ENCODE measurements around the gene SPTLC1. TPM values are rescaled to one million over a fixed set of nuclear protein-coding genes. Genes with fewer than 3 reads are reported as not detected.

The SPTLC1 gene
- total and polyA plus RNA-seq, 2 of the 8 experiments (the other 6 are each of a cell fraction or from before 2014, with no cell fraction given): 34.2 to 62.1 TPM

DNA sequence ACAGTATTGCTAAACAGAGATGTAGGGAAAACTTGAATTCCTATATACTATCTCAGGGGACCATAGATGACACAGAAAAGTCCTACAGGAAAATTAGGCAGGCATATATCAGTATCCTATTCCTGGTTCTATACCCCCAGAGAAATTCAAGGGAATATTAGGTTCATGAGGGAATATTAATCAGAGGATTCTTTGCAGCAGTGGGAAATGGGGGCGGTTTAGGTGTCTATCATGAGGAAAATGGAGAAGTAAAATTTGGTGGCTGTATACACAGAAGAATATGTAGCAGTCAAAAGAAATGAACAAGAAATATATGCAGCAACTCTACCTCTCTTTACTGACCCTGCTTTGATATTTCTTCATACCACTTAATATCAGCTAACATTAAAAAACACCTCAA, 20.0 kb downstream of the SPTLC1 start (continued):
- TF ChIP-seq, protein P1, sequence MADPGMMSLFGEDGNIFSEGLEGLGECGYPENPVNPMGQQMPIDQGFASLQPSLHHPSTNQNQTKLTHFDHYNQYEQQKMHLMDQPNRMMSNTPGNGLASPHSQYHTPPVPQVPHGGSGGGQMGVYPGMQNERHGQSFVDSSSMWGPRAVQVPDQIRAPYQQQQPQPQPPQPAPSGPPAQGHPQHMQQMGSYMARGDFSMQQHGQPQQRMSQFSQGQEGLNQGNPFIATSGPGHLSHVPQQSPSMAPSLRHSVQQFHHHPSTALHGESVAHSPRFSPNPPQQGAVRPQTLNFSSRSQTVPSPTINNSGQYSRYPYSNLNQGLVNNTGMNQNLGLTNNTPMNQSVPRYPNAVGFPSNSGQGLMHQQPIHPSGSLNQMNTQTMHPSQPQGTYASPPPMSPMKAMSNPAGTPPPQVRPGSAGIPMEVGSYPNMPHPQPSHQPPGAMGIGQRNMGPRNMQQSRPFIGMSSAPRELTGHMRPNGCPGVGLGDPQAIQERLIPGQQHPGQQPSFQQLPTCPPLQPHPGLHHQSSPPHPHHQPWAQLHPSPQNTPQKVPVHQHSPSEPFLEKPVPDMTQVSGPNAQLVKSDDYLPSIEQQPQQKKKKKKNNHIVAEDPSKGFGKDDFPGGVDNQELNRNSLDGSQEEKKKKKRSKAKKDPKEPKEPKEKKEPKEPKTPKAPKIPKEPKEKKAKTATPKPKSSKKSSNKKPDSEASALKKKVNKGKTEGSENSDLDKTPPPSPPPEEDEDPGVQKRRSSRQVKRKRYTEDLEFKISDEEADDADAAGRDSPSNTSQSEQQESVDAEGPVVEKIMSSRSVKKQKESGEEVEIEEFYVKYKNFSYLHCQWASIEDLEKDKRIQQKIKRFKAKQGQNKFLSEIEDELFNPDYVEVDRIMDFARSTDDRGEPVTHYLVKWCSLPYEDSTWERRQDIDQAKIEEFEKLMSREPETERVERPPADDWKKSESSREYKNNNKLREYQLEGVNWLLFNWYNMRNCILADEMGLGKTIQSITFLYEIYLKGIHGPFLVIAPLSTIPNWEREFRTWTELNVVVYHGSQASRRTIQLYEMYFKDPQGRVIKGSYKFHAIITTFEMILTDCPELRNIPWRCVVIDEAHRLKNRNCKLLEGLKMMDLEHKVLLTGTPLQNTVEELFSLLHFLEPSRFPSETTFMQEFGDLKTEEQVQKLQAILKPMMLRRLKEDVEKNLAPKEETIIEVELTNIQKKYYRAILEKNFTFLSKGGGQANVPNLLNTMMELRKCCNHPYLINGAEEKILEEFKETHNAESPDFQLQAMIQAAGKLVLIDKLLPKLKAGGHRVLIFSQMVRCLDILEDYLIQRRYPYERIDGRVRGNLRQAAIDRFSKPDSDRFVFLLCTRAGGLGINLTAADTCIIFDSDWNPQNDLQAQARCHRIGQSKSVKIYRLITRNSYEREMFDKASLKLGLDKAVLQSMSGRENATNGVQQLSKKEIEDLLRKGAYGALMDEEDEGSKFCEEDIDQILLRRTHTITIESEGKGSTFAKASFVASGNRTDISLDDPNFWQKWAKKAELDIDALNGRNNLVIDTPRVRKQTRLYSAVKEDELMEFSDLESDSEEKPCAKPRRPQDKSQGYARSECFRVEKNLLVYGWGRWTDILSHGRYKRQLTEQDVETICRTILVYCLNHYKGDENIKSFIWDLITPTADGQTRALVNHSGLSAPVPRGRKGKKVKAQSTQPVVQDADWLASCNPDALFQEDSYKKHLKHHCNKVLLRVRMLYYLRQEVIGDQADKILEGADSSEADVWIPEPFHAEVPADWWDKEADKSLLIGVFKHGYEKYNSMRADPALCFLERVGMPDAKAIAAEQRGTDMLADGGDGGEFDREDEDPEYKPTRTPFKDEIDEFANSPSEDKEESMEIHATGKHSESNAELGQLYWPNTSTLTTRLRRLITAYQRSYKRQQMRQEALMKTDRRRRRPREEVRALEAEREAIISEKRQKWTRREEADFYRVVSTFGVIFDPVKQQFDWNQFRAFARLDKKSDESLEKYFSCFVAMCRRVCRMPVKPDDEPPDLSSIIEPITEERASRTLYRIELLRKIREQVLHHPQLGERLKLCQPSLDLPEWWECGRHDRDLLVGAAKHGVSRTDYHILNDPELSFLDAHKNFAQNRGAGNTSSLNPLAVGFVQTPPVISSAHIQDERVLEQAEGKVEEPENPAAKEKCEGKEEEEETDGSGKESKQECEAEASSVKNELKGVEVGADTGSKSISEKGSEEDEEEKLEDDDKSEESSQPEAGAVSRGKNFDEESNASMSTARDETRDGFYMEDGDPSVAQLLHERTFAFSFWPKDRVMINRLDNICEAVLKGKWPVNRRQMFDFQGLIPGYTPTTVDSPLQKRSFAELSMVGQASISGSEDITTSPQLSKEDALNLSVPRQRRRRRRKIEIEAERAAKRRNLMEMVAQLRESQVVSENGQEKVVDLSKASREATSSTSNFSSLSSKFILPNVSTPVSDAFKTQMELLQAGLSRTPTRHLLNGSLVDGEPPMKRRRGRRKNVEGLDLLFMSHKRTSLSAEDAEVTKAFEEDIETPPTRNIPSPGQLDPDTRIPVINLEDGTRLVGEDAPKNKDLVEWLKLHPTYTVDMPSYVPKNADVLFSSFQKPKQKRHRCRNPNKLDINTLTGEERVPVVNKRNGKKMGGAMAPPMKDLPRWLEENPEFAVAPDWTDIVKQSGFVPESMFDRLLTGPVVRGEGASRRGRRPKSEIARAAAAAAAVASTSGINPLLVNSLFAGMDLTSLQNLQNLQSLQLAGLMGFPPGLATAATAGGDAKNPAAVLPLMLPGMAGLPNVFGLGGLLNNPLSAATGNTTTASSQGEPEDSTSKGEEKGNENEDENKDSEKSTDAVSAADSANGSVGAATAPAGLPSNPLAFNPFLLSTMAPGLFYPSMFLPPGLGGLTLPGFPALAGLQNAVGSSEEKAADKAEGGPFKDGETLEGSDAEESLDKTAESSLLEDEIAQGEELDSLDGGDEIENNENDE (IDR thresholded peaks at IDR 0.05; ENCODE audit: insufficient replicate concordance, low read length): no peak
- TF ChIP-seq TAF7 (optimal IDR thresholded peaks at IDR 0.05; ENCODE audit: borderline replicate concordance, low read depth, low read length) (no peak), SIX5 (IDR thresholded peaks at IDR 0.05; ENCODE audit: low read depth, low read length) (no peak)
- TF ChIP-seq, protein P2, sequence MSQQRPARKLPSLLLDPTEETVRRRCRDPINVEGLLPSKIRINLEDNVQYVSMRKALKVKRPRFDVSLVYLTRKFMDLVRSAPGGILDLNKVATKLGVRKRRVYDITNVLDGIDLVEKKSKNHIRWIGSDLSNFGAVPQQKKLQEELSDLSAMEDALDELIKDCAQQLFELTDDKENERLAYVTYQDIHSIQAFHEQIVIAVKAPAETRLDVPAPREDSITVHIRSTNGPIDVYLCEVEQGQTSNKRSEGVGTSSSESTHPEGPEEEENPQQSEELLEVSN (IDR thresholded peaks at IDR 0.05): no peak
